SU-DHL-6 (cell line): Measurements from ENCODE around the gene TMEM164.

ENCODE experiments used
- CTCF ChIP-seq: fragments of 200-600 bp; sonication (generic); IDR thresholded peaks from one replicate; pipeline ENCODE4 v1.5.1; 2017; ENCODE audit warnings: antibody characterized with exemption, mild to moderate bottlenecking, low read length, moderate library complexity; ENCODE audit not compliant: insufficient read depth, poor library complexity, severe bottlenecking
- EZH2phosphoT487 ChIP-seq: fragments of 200-600 bp; sonication (generic), shearing (Covaris generic); conservative IDR thresholded peaks from 2 replicates; pipeline ENCODE4 v1.6.1; 2018; ENCODE audit warnings: mild to moderate bottlenecking, antibody characterized with exemption, low read length, moderate library complexity, mixed read lengths

- no peak for TF ChIP-seq CTCF
- TF ChIP-seq EZH2phosphoT487: no peak
These were observed 47.5 kb downstream of the TMEM164 start for GRCh38 chrX:110050386-110050785.
